ENCODE data around the gene PDE1C.

GRCh38 chr7:31805209-31805818 lies 264.9 kb downstream of the PDE1C start:
- TF ChIP-seq CTCF (IDR thresholded peaks at IDR 0.05): no peak
- no peak for TF ChIP-seq MAX (IDR thresholded peaks at IDR 0.05; ENCODE audit: low read depth)
- TF ChIP-seq RFX5 (IDR thresholded peaks at IDR 0.05; ENCODE audit: low read length): no peak
- no peak for TF ChIP-seq CHD2 (IDR thresholded peaks at IDR 0.05; ENCODE audit: low read length, partially characterized antibody)
- no peak for TF ChIP-seq EZH2phosphoT487 (IDR thresholded peaks at IDR 0.05; ENCODE audit: borderline replicate concordance, low read depth)
- TF ChIP-seq TCF12 (IDR thresholded peaks at IDR 0.05): no peak
- TF ChIP-seq REST (IDR thresholded peaks at IDR 0.05; ENCODE audit: low read depth, low read length): no peak
- TF ChIP-seq PBX3 (IDR thresholded peaks at IDR 0.05): no peak
- TF ChIP-seq FOSL2 (IDR thresholded peaks at IDR 0.05; ENCODE audit: borderline replicate concordance, low read depth): no peak

Measured in SK-N-SH (cell line).